Retinal pigment epithelial cell (primary cell): ENCODE results near the gene TCIRG1.

ENCODE experiments used
- DNase-seq: peaks from one replicate; pipeline ENCODE4 v3.0.0-alpha.2; 2010; ENCODE audit warnings: low read depth
- H3K4me3 ChIP-seq: 2 replicates; pipeline ENCODE4 v1.5.1; 2011; ENCODE audit warnings: mild to moderate bottlenecking, low read length, control low read depth, moderate library complexity
- CTCF ChIP-seq: conservative IDR thresholded peaks from 2 replicates; pipeline ENCODE4 v1.5.1; 2011; ENCODE audit warnings: low read depth, low read length, control low read depth, inconsistent platforms

The TCIRG1 gene

GRCh38 chr11:68099474-68100405 lies 60.9 kb downstream of the TCIRG1 start:
- DNase-seq, result no peak
- TF ChIP-seq CTCF, result no peak
- no peak overlapping the region for H3K4me3 ChIP-seq
